Measurements from ENCODE around the gene TSPAN11.

Gene TSPAN11

DNA sequence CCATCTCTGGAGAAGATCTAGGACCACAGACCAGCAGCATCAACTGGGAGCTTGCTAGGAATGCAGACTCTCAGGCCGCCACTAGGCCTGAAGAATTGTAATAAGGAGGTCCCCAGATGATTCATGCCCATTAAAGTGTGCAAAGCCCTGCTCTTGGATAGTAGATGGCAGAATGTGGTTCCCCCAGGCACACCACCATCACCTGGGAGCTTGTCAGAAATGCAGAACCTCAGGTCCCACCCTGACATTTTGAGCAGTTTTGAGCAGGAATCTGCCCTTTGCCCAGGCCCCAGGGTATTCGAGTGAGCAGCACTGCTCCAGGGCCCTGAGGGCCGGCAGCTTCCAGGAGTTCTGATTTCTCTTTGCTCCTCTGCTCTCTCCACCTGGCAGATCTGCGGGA is 64.9 kb downstream of the TSPAN11 start:
- Histone ChIP-seq H3K4me2 (ENCODE audit: low read depth, low read length, poor library complexity, severe bottlenecking) (no peak overlapping the region), H3F3A (ENCODE audit: insufficient read depth) (no peaks in the 10 kb centered on the region), H3K36me3 (ENCODE audit: low read length) (no peaks in the 10 kb centered on the region), H3K79me2 (ENCODE audit: insufficient read depth, low read length) (no peaks in the 10 kb centered on the region), H3K9ac (ENCODE audit: low read length) (no peak overlapping the region), H4K20me1 (ENCODE audit: low read depth, low read length) (no peaks in the 10 kb centered on the region), H3K27me3 (ENCODE audit: low read length) (no peaks in the 10 kb centered on the region), H3K27ac (ENCODE audit: low read depth, low read length) (no peak overlapping the region), H3K4me3 (ENCODE audit: insufficient read depth, low read length, poor library complexity, severe bottlenecking) (no peak overlapping the region), H3K9me3 (ENCODE audit: insufficient read depth, low read length) (no peaks in the 10 kb centered on the region), H3K9me2 (replicated peaks; ENCODE audit: insufficient read depth, low read length) (no peaks in the 10 kb centered on the region), H2AFZ (ENCODE audit: low read depth, low read length, severe bottlenecking) (no peak overlapping the region)
- TF ChIP-seq, protein P1, sequence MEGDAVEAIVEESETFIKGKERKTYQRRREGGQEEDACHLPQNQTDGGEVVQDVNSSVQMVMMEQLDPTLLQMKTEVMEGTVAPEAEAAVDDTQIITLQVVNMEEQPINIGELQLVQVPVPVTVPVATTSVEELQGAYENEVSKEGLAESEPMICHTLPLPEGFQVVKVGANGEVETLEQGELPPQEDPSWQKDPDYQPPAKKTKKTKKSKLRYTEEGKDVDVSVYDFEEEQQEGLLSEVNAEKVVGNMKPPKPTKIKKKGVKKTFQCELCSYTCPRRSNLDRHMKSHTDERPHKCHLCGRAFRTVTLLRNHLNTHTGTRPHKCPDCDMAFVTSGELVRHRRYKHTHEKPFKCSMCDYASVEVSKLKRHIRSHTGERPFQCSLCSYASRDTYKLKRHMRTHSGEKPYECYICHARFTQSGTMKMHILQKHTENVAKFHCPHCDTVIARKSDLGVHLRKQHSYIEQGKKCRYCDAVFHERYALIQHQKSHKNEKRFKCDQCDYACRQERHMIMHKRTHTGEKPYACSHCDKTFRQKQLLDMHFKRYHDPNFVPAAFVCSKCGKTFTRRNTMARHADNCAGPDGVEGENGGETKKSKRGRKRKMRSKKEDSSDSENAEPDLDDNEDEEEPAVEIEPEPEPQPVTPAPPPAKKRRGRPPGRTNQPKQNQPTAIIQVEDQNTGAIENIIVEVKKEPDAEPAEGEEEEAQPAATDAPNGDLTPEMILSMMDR (IDR thresholded peaks at IDR 0.05; ENCODE audit: insufficient read depth, low read length, poor library complexity, severe bottlenecking) = no peak
- no peak for TF ChIP-seq EZH2phosphoT487 (conservative IDR thresholded peaks at IDR 0.05; ENCODE audit: low read length)

DNA sequence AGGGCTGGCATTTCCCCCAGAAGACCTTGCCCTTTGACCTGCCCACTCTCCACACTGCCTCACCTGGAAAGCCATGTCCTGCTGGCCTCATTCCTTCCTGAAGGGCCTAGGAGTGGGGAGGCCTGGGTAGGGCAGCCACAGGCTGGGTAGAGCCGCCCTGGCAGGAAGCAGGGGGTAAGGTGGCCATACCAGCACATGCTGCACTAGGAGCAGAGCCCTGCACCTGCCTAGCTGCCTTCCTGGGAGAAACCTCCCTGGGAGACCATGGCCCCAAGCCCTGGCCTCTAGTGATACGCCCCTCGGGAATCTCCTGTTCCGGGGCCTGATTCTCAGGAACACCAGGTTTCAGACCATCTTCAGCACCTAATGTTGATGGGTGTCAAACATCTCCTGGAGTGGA is 65.8 kb downstream of the TSPAN11 start:
- Histone ChIP-seq H3K4me3 (ENCODE audit: insufficient read depth, low read length, poor library complexity, severe bottlenecking) (no peak overlapping the region), H3K27ac (ENCODE audit: low read depth, low read length) (no peak overlapping the region), H3K27me3 (ENCODE audit: low read length) (no peaks in the 10 kb centered on the region), H4K20me1 (ENCODE audit: low read depth, low read length) (no peaks in the 10 kb centered on the region), H3K9me2 (replicated peaks; ENCODE audit: insufficient read depth, low read length) (no peaks in the 10 kb centered on the region), H3K4me2 (ENCODE audit: low read depth, low read length, poor library complexity, severe bottlenecking) (no peak overlapping the region), H3F3A (ENCODE audit: insufficient read depth) (no peaks in the 10 kb centered on the region), H3K36me3 (ENCODE audit: low read length) (no peaks in the 10 kb centered on the region), H3K79me2 (ENCODE audit: insufficient read depth, low read length) (no peaks in the 10 kb centered on the region), H3K9me3 (ENCODE audit: insufficient read depth, low read length) (no peaks in the 10 kb centered on the region), H2AFZ (ENCODE audit: low read depth, low read length, severe bottlenecking) (no peak overlapping the region), H3K9ac (ENCODE audit: low read length) (no peak overlapping the region)
- TF ChIP-seq, protein P1 (IDR thresholded peaks at IDR 0.05; ENCODE audit: insufficient read depth, low read length, poor library complexity, severe bottlenecking) = no peak
- no peak for TF ChIP-seq EZH2phosphoT487 (conservative IDR thresholded peaks at IDR 0.05; ENCODE audit: low read length)

DNA sequence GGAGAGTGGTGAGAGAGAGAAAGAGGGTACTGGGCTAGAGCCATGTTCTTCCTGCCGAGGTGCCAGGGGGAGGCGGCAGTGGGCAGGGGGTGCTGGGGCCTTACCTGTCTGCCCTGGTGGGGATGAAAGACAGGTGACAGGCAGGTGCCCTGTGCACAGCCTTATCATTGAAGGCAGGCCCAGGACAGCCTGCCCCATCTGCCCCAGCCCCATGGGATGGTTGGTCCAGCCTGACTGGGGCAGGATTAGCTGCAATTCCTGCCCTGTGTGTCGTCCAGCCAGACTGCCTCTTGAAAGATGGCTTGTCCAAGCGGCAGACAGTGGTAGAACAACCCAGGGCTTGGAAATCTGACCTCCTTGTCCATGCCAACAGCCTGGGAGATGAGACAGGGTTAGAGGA is 67.2 kb downstream of the TSPAN11 start:
- Histone ChIP-seq H3K9me3 (ENCODE audit: insufficient read depth, low read length) (no peaks in the 10 kb centered on the region), H3F3A (ENCODE audit: insufficient read depth) (no peaks in the 10 kb centered on the region), H4K20me1 (ENCODE audit: low read depth, low read length) (no peaks in the 10 kb centered on the region), H3K9ac (ENCODE audit: low read length) (no peak overlapping the region), H3K4me2 (ENCODE audit: low read depth, low read length, poor library complexity, severe bottlenecking) (no peak overlapping the region), H3K36me3 (ENCODE audit: low read length) (no peaks in the 10 kb centered on the region), H3K27ac (ENCODE audit: low read depth, low read length) (no peak overlapping the region), H3K4me3 (ENCODE audit: insufficient read depth, low read length, poor library complexity, severe bottlenecking) (no peak overlapping the region), H2AFZ (ENCODE audit: low read depth, low read length, severe bottlenecking) (no peak overlapping the region), H3K27me3 (ENCODE audit: low read length) (no peaks in the 10 kb centered on the region), H3K9me2 (replicated peaks; ENCODE audit: insufficient read depth, low read length) (no peaks in the 10 kb centered on the region), H3K79me2 (ENCODE audit: insufficient read depth, low read length) (no peaks in the 10 kb centered on the region)
- TF ChIP-seq, protein P1 (IDR thresholded peaks at IDR 0.05; ENCODE audit: insufficient read depth, low read length, poor library complexity, severe bottlenecking) = no peak
- TF ChIP-seq EZH2phosphoT487 (conservative IDR thresholded peaks at IDR 0.05; ENCODE audit: low read length) = no peak

Data from SU-DHL-6 (cell line).